GM18520 (cell line): ENCODE measurements around the gene AP5B1.

ENCODE experiments used
- ATAC-seq: cut with Tn5 transposase; IDR thresholded peaks from one replicate; pipeline ENCODE4 v1.9.1; 2021; ENCODE audit not compliant: unreplicated experiment

Gene AP5B1

GRCh38 chr11:65786786-65787636 lies 6.2 kb upstream of the AP5B1 start, which contains the start of gene OVOL1:
TSS of gene OVOL1 (plus strand) at chr11:65787063. CDS start at chr11:65787374, 311 bp downstream.
- ATAC-seq: no peak

- no peak for ATAC-seq
Measured at GRCh38 chr11:65786008-65786785, 5.4 kb upstream of the AP5B1 start.

- no peak for ATAC-seq
Measured at GRCh38 chr11:65785319-65786007, 4.7 kb upstream of the AP5B1 start.

GRCh38 chr11:65782816-65783228 lies 2.0 kb upstream of the AP5B1 start:
- ATAC-seq: no peak

- ATAC-seq: no peak
Measured at GRCh38 chr11:65781962-65782815, 1.4 kb upstream of the AP5B1 start.

GRCh38 chr11:65781152-65781961 lies 581 bp upstream of the AP5B1 start:
- ATAC-seq: peak; percentile 26

- ATAC-seq: peak; percentile 33
Measured at GRCh38 chr11:65779919-65780769, 632 bp downstream of the AP5B1 start.

- no peak for ATAC-seq
Measured at GRCh38 chr11:65779669-65779918, 1.2 kb downstream of the AP5B1 start.

- ATAC-seq: no peak
Measured at GRCh38 chr11:65778901-65779668, 1.7 kb downstream of the AP5B1 start.

GRCh38 chr11:65778431-65778900 lies 2.3 kb downstream of the AP5B1 start:
- ATAC-seq: no peak

GRCh38 chr11:65777821-65778361 lies 2.9 kb downstream of the AP5B1 start:
- no peak for ATAC-seq

- no peak for ATAC-seq
Measured at GRCh38 chr11:65777241-65777640, 3.5 kb downstream of the AP5B1 start.

- ATAC-seq: no peak
Measured at GRCh38 chr11:65776710-65777141, 4.0 kb downstream of the AP5B1 start.

GRCh38 chr11:65776196-65776595 lies 4.6 kb downstream of the AP5B1 start:
- no peak for ATAC-seq

GRCh38 chr11:65774525-65775306 lies 6.1 kb downstream of the AP5B1 start:
- ATAC-seq: no peak

- ATAC-seq: no peak
Measured at GRCh38 chr11:65773784-65774411, 6.9 kb downstream of the AP5B1 start.
